ENCODE data around the gene DAD1.

- no peak for TF ChIP-seq CTCF (IDR thresholded peaks at IDR 0.05)
- no peak for TF ChIP-seq POLR2AphosphoS5 (IDR thresholded peaks at IDR 0.05)
- TF ChIP-seq POLR2A (IDR thresholded peaks at IDR 0.05) = no peak
These were observed 8.4 kb downstream of the DAD1 start for GRCh38 chr14:22580625-22581024.
